A673 (cell line): ENCODE results near the gene C18orf32.

Source experiments
- CTCF ChIP-seq: fragments of 300-800, 200-600 bp; sonication (generic); conservative IDR thresholded peaks from 2 replicates; pipeline ENCODE4 v1.5.1; 2017; ENCODE audit warnings: low read depth, mild to moderate bottlenecking, antibody characterized with exemption, low read length, moderate library complexity, mixed read lengths
- EZH2 ChIP-seq: fragments of 200-600 bp; sonication (generic); IDR thresholded peaks from 2 replicates; pipeline ENCODE4 v1.6.1; 2017; ENCODE audit warnings: borderline replicate concordance, low read depth, mild to moderate bottlenecking, mixed read lengths, antibody characterized with exemption, low read length; ENCODE audit not compliant: poor library complexity, severe bottlenecking

DNA sequence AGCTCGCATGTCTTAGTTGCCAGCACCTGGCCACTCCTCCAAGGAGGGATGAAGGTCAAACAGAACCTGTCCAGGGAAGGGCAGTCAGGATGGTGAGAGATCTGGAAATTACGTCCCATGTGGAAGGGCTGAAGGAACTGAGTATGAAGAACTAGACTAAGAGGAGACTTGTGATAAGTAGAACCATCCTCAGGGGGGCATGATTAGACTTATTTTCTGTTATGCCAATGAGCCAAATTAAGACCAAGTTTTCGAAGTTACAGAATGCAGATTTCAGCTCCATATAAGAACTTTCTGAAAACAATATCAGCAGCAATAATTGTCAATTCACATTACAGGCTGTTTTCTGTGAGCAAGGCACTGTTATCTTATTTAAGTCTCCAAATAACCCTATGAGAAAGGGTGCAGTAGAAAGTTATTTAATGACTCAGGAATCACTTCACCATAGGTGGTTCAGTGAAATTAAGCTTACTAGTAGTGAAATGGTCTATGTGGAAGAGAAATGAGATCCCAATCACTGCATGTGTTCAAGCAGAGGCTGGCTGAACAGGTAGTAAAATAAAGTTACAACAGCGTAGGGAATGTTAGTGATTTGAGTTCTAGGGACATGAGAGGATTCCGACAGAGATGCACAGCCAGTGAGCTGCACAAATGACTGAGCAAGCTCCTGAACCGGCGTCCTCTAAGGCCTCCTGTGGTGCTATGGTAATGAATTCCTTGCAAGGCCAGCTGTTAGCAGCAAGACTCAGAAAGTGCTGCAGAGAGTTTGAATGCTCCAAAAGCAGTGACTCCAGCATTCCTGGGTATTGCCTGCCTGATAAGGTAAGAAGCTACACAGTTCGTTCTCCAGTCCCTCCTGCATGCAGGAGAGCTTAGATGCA lies 22.1 kb downstream of the C18orf32 start:
- TF ChIP-seq CTCF (peak; percentile 42; the same call in 1 of the 2 replicates), EZH2 (no peak)
